HG02678 (cell line): ENCODE results near the gene STARD13.
"Not testable (repeated sequence)": the region's sequence is repeated elsewhere in the genome, so short reads cannot be mapped to it uniquely, and the experiment has no call there.

Source experiments
- ATAC-seq: cut with Tn5 transposase; IDR thresholded peaks from one replicate; pipeline ENCODE4 v1.9.1; 2021; ENCODE audit warnings: mild to moderate bottlenecking, moderate library complexity; ENCODE audit not compliant: unreplicated experiment

Gene STARD13

DNA sequence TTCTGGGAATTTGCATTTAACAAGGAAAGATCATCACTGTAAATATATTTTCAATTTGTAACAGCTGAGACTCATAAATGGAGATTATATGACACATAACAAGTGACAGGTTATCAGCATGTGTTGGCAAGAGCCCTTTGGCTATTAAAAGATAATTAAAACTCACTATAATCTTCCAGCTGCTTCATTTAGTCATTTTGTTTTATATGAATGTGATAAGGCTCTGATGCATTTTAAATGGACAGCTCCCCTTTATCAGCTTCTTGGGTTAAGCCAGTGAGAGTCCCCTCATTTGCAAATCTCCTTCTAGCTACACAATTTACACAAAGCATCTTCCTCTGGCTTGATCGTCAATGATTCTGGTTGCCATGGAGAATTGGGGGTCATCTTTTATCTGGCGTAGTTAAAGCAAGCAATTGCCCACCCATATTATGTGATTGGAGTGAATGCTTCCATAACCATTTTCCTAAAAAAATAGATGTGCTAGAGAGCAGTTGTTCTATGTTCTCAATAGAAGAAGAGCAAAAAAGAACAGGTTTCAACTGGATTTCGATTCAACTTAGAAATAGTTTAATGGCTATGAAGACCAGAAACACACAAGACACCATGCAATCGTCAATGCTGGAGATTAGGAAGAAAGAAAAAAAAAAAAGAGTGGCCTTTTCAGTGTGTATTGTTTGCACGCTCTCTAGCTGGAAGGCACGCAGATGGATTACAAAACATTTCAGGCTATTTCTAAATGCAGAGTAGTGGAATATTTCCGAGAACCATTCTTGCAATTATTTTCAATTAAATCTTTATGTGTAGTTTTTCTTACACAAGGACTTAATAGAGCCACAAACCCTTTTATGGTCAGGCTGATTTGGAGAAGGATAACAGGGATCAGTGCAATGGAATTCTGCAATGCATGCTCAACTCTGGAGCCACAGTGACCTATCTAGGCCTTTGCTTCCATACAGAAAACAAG is 27.4 kb downstream of the STARD13 start:
- no peak for ATAC-seq

DNA sequence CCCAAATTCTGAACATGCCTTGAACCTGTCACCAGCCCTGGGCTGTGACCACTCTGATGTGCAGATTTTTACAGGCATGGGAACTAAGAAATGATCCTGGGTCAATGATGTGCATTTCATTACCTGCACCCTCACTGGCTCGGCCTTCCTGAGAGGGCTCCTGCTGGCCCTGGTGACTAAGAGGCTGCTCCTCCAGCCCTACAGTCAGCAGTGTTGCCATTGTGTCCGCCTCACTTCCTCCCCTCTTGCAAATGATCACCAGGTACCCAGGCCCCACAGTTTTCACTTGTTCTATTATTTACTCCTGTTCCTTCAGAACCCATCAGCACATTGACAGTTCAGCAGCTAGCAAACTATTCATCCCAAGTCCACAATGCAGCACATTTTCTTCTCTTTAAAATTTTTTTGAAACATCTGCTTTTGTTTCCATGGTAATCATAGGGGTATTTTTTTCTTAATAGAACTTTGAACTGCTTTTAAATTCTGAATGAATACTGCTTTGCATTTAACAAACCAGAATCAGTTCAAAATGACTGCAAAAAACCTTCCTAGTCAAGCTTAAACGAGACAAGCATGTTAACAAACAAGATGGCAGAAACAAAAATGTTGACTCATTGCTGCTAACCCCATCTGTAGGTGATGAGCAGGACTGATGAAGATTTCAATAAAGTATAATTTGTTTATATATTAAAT is 29.3 kb downstream of the STARD13 start:
- no peak for ATAC-seq

DNA sequence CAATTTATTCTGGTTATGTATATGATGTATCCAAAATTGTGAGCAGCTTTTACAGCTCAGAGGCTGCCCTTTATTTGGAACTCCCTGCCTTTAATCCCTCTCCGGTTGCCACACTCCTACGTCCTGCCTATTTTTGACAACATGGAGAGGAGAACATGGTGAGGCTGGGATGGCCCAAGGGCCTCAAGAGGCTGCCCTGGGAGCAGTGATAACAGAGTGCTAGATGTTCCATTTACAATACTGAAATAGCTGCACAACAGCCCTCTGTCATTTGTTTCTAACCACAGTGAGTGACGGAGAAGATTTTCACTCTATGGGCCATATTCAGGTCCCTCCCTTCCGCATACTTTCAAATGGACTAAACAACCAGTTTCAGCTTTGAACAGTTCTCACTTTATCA is 33.4 kb downstream of the STARD13 start:
- ATAC-seq: no peak

DNA sequence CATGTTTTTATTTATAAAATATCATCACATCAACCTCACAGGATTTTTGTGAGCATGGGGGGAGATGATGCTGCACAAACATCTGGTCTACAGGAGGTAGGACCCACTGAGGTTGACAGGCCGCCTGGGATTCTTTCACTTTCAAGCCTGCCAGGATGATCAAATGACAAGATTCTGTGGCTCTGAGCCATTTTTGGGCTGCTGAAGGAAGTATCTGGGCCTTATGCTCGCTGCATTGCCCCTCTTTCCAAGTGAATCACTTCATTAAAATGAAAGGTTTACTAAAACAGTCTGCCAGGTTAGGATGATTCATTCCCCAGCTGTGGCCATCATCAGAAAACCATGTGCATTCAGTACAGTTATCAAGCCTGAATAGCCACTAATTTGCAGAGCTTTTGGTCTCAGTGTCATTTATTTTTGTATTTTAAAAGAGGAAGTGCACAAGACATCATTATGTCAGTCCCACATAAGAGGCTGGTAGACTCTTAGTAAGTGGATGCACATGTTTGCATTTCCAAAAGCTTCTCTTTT is 34.4 kb downstream of the STARD13 start:
- ATAC-seq: peak; percentile 68

DNA sequence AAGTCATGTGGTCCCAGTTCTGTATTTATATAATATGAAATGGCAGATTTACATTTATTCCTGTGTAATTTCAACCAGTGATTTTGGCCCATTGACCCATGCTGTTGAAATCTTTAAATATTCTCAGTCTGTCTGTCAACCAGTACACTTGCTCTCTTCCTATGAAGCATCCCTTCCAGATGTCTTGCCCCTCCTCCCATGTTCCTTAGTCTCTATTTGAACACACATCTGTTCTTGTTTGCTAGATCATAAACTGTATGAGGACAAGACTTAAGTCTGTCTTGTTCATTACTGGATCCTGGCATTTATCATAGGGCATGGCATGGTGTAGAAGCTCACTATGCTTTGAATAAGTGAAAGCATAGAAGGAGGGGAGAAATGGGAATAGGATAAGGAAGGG is 34.9 kb downstream of the STARD13 start:
- no peak for ATAC-seq

DNA sequence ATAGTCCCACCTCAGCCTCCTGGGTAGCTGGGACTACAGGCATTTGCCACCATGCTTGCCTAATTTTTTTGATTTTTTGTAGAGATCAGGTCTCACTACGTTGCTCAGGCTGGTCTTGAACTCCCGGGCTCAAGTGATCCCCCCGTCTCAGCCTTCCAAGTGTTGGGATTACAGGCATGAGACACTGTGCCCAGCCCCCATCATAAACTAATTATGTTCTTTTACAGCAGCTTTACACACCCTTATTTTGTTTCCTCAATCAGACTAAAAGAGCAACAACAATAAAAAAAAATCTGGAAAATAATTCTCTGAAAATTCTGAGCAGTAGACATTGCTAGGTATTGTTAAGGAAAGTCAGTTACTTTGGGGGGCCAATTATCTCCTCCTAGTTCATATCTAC is 35.7 kb downstream of the STARD13 start:
- ATAC-seq: no peak

DNA sequence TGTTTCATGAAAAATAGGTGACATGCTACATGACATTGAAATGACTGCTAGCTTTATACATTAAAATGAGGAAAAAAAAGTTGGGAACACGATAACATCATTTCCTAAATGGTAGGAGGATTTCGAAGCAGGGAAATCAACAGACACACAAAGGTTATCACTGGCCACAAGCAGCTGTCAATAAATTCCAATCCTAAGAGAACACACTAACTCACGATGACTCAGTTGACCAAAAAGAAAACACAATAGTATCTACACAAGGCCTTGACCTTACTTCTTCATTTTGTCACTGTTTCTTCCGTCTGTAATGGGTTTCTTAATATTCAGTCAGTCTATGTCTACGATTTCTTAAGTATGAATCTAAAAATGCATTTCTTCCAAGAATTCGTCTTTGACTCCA is 36.5 kb downstream of the STARD13 start:
- no peak for ATAC-seq

DNA sequence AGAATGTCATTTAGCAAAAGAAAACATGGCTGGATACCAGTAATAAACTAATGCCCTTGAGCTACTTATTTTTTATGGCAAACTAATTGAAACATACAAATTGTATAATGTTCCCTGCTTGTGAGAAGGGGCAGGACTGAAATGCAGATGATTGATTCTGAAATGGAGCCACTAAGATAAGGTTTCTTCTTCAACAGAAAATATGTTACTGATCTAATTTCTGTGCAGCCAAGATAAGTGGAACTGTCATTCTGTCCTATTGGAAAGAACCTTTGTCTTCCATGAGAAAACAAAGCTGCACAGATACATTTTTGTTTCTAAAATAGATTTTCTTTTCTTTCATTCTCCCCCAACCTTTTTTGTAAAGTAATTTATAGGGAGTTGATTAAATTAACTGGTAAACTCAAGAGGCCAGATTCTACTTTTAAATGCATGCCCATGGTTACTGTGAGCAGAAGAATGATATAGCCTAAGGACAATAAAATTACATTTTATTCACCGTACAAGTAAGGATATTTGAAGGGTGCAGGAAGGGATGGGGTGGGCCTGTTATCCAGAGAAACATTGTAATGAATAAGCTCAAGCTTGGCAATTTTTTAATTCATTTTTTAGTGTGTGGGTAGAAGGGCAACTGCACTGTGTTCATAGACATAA is 39.9 kb downstream of the STARD13 start:
- no peak for ATAC-seq

DNA sequence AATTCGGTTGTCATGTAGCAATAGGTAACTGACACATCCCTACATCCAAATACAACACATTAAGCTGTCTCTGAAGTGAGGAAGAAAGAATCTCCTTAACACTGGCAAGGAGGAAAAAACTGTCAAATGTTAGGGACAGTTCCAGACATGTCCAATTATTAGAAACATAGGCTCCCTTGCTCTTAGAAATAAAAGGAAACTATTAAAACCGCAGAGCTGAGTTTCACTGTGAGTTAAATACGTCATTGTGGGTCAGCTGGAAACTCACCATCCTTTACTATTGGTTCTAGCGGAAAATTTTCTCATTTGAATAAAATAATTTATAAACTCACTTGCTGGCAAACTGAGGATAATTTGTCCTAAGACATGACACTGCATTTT is 40.7 kb downstream of the STARD13 start:
- ATAC-seq: no peak

DNA sequence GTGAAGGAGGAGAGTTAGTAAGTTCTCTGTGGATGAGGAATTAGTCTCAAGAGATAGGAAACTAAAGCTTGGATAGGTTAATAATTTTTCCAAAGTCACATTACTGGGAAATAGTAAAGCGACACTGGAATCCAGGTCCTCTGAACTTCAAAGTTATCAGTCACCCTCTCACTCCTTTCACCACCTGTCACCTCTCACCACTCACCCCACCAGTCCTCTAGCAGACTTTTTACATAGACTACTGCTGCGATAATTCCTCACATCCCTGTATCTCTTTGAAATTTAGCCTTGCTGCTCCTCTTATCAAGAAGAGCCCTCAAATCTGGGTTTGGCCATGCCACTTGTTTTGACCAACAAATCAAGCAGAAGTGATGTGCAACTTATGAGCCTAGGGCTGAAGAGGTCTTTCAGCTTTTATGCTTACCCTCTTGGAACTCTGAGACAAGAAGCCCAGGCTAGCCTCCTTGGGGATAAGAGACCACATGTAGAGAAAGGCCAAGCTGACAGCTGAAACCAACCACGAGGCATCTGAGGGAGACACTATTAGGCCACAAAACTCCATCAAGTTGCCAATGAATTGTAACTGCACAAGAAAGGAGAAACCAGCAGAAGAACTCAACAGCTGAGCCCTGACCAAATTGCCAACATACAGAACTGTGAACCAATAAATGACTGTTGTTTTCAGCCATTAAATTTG is 41.2 kb downstream of the STARD13 start:
- ATAC-seq: no peak

DNA sequence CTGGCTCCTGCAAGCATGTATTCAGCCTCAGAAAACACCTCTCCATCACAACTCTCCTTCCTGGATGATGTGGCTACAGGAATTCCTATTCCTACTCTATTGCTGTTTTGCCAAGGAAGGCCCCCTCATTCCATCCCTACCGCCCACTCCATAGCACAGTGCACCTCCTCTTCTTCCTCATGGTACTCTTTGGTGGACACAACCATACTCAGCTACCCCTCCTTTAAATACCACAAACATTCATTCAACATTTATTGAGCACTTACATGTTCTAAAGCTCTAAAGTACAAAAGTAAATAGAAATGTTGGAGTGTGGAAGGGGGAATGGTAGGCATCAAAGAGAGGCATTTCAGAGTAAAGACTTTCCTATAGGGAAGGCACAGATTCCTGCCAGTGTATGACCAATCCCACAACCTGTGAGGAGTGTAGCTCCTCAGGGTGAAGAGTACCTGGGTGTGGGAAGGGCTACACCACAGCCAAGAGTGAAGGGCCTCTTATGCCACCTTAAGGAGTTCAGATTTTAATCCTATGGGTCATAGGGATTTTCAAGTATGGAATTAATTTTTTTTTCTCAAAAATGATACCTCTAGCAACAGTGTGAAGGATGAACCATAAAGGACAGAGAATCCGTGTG is 42.5 kb downstream of the STARD13 start:
- no peak for ATAC-seq

DNA sequence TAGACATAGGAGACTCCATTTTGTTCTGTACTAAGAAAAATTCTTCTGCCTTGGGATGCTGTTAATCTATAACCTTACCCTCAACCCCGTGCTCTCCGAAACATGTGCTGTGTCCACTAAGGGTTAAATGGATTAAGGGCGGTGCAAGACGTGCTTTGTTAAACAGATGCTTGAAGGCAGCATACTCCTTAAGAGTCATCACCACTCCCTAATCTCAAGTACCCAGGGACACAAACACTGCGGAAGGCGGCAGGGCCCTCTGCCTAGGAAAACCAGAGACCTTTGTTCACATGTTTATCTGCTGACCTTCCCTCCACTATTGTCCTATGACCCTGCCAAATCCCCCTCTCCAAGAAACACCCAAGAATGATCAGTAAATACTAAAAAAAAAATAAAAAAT is 43.2 kb downstream of the STARD13 start:
- ATAC-seq: not testable (repeated sequence)

DNA sequence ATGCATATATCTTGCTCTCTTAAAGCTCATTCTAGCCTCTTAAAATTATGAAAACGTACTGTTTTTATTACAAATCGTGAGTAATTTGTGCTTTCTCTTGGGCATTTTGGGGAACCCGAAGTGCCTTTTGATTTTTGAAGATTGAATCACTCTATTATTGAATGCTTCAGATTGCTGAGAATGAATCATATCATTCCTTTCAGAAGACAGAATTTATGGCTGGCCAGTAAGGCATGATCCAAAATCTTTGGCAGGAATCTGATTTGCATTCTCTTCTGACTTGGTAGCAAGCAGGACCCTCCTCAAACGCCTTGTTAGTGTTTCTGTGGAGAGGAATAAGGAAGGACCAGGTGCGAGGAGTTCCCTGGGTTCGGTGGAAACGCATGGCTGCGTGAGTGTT is 49.5 kb downstream of the STARD13 start:
- no peak for ATAC-seq

DNA sequence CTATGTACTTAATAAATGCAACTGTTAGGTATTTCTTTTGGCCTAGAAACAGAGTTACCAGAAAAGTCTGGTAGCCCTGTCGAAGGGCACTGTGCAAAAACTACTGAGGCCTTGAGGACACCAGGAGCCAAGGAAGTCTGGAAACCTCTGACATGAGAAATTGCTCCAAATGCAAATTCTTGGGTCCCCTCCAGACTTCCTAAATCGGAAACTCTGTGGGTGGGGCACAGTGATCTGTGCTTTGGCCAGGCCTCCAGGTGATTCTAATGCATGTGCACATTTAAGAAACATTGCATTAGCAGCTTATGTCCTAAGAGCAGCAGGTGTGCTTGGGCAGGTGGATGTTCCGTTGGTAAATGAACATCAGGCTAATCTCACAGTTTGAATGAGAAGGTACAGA is 50.0 kb downstream of the STARD13 start:
- no peak for ATAC-seq

DNA sequence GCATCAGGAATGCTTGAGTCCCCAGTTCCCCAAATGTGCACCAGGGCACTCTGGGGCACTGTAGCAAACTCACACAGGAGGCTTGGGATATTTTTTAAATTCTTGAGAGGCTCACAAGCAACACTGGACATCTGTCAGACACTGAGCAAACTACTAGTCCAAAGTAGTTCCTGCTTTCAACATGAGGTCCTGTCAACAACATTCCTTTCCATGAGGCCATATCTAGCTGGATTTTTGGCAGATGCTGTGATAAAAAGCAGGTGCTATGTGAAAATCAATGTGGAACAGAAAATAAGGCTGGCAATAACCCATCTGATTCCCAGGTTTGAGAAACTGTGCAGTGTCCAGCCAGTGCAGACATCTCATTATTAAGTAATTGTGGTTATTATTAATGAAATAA is 50.5 kb downstream of the STARD13 start:
- ATAC-seq: no peak

DNA sequence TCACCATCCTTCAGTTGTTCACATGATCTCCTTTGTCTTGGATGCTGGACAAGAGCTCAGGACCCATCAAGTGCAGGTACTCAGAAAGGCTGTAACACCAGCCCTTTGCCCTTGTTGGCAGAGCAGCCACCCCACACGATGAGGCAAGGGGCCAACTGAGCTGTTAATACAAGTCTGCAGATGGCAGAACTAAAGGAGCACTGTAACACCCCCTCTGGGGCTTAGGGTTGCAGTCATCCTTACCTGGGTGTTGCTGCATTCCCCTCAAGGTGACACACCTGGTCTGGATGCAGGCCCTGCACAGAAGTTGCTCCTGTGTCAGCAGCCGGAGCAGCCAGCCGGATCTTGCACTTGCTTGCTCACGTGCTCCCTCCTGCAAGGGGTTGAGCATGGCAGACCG is 52.0 kb downstream of the STARD13 start:
- ATAC-seq: no peak

DNA sequence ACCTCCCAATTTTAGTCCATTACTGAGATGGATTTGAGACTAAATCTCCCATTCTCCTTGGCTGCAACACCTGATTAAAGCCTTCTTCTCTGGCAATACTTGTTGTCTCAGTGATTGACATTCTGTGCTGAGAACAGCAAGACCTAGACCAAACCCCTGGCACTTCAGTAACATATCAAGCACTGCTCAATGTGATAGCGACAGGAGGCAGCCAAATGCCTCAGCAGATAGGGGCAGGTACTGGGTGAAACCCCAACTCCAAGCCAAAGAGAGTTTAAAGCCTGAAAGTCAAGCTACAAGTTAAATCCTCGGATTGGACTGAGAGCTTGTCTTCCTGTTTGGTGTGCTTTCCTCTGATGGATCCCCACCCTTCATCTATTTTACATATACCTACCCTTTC is 52.7 kb downstream of the STARD13 start:
- ATAC-seq: no peak

DNA sequence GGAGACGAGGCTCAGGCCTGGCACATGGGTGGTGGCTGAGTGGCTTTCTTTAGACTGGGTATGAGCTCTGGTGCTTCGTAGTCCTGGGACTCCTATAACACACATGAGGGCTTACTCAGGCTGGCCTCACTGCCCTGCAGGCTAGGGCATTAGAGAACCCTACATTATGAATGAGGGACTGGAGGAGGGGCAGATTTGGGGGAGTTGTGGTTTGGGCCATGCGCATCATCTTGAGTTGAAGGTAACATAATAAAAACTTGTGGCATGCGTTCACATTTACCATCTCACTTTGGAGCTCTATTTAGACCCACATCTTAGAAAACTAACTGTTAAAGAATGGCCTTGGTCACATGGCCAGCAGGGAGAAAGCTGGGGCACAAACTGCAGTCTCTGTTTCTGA is 54.2 kb downstream of the STARD13 start:
- ATAC-seq: no peak

DNA sequence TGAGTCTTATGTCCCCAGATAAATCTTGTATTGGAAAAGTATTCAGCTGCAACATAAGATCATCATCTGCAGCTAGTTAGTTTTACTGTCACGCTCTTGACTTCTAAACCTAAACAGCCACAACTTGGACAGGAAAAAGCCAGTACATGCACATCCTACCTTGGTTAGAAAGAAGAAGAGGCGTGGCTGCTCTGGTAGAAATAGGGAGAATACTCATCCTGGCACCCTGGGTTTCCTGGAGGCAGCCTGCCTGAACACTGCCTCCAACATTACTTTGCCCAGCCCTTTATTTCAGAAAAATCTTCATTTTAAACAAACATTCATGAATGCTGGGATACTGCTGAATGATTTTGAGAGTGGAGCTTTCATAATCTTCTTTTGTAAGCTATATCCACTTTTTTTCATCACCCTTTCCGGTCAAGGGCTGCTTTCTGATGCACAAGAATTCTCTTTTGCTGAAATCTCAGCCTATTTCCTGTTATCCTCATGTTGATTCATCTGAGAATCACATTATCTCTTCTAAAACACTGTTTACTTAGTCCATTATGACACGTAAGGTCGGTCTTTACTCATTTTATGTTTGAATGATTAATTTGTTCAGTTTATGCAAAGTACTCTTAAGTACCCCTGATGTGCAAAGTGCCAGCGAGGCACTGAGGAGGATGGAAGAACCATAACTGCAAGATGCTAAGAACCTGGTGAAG is 55.2 kb downstream of the STARD13 start:
- no peak for ATAC-seq
